Inferior parietal cortex (tissue), 1 donor: ENCODE data around the gene HTT-AS.
"Not testable (repeated sequence)": the region's sequence is repeated elsewhere in the genome, so short reads cannot be mapped to it uniquely, and the experiment has no call there.

ENCODE experiments used
- DNase-seq: peaks from one replicate; pipeline ENCODE4 v3.0.0-alpha.2; 2016; ENCODE audit errors: extremely low spot score

Gene HTT-AS

DNA sequence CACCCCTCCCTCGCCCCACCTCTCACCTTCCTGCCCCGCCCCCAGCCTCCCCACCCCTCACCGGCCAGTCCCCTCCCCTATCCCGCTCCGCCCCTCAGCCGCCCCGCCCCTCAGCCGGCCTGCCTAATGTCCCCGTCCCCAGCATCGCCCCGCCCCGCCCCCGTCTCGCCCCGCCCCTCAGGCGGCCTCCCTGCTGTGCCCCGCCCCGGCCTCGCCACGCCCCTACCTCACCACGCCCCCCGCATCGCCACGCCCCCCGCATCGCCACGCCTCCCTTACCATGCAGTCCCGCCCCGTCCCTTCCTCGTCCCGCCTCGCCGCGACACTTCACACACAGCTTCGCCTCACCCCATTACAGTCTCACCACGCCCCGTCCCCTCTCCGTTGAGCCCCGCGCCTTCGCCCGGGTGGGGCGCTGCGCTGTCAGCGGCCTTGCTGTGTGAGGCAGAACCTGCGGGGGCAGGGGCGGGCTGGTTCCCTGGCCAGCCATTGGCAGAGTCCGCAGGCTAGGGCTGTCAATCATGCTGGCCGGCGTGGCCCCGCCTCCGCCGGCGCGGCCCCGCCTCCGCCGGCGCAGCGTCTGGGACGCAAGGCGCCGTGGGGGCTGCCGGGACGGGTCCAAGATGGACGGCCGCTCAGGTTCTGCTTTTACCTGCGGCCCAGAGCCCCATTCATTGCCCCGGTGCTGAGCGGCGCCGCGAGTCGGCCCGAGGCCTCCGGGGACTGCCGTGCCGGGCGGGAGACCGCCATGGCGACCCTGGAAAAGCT, at the start of gene HTT-AS, which contains the start of gene HTT:
Gene HTT-AS (minus strand): TSS at position 461 of the 768 bp plus-strand sequence.
Gene HTT (plus strand): TSS at position 604 of the 768 bp plus-strand sequence. CDS start 145 bp downstream, at position 749.
- peak; percentile 92 for DNase-seq

DNA sequence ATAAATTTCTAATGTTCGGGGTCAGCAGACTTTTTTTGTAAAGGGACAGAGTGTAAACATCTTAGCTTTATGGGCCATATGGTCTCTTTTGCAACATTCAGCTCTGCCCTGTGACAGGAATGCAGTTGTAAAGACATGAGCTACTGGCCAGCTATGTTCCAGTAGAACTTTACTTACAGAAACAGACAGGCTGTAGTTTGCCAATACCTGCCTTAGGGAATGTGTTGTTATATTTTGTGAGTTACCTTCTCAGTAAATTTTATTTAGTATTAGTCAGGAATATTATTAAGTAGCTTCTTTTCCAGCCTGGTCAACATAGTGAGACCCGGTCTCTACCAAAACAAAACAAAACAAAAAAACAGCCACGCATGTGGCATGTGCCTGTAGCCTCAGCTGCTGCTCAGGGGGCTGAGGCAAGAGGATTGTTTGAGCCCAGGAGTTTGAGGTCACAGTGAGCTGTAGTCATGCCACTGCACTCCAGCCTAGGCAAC, 48.9 kb upstream of the HTT-AS start:
- DNase-seq: no peak

DNA sequence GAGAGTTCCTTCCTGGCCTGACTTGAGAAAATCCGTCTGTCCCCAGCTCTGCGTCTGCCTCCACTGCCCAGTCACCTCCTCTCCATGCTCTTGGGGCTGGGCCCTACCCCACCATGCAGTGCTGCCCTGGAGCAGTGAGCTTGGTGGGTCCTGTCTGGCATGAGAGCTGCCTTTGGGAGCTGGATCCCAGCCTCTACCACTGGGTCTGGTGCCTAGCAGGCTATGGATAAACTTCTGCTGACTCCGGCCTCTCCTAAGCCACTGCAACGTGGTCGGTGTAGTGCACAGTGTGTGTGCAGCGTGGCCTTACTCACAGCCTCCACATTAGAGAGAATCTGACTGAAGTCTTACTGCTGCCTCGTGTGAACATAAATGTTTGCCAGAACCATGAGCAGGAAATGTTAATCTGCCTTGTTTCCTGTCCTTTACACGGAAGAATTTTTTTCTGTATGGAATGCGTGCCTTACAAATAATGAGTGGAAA, 47.8 kb upstream of the HTT-AS start:
- no peak for DNase-seq

DNA sequence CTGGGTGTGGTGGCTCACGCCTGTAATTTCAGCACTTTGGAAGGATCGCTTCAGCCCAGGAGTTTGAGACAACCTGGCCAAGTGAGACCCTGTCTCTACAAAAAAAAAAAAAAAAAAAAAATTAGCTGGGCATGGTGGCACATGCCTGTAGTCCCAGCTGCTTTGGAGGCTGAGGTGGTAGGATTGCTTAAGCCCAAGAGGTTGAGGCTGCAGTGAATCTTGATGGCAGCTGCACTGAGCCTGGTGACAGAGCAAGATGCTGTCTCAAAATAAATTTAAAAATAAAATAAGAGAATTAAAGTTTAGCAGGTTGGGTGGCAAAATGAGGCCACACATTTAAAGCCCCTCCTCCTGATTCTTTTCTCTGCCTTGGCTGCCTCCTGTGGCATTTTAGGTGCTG, 47.3 kb upstream of the HTT-AS start:
- DNase-seq: no peak

DNA sequence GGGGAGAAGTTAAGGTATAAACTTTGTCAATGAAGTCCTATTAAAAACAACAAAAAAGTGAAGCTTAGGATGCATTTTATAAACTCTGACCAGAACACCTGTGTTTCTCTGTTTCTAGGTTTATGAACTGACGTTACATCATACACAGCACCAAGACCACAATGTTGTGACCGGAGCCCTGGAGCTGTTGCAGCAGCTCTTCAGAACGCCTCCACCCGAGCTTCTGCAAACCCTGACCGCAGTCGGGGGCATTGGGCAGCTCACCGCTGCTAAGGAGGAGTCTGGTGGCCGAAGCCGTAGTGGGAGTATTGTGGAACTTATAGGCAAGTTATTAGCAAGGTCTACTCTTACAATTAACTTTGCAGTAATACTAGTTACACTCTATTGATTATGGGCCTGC, 46.8 kb upstream of the HTT-AS start:
- DNase-seq: no peak

DNA sequence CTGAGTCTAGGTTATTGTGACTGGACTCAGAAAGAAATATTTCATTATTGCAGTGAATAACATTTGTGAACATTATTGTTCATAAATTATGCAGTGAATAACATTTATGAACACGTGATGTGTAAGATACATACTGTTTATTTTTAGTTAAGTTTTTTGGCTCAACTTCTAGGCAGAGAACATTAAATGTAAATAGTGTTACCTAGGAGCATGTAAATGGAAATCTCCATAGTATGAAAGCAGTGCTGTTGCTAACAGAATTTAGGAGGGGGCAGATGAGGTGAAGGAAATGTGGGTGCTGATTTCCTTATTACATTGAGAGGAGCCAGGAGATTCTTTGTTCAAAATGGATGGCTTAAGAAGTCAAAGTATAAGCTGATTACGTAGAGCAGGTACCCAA, 45.1 kb upstream of the HTT-AS start:
- no peak for DNase-seq

DNA sequence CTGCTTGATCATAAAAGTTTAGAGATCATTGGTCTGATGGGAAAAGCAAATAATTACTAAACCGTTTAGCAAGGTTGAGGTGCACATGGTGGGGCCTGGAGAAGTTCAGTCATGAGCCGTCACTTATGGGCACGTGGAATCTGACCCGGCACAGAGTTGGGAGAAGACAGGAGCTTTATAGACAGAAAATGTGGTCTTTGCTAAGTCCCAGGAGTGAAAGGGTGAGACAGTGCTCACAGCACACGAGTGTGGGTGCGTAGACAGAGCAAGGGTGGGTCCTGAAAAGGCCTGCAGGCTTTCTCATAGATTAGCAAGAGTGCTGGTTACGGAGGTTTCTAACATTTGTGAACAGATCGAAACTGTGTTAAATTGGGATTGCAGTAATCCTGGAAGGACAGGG, 44.0 kb upstream of the HTT-AS start:
- no peak for DNase-seq

DNA sequence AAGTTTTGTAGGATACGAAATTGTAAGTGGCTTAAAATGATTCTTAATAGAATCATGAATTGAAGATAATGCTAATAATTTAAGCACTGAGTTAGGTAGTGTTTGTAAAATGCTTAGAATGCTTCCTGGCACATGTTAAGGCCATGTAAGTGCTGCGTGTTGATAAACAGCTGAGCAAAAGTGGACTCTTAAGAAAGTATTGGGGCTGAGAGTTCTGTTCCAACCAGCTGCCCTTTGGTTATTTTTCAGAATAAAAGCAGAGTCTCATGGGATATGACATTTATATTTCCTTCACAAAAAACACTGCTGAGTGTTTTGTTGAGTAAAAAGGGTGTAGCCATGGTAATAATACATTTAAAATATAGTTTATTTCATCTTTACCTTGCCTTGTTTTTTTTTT, 42.6 kb upstream of the HTT-AS start:
- no peak for DNase-seq

DNA sequence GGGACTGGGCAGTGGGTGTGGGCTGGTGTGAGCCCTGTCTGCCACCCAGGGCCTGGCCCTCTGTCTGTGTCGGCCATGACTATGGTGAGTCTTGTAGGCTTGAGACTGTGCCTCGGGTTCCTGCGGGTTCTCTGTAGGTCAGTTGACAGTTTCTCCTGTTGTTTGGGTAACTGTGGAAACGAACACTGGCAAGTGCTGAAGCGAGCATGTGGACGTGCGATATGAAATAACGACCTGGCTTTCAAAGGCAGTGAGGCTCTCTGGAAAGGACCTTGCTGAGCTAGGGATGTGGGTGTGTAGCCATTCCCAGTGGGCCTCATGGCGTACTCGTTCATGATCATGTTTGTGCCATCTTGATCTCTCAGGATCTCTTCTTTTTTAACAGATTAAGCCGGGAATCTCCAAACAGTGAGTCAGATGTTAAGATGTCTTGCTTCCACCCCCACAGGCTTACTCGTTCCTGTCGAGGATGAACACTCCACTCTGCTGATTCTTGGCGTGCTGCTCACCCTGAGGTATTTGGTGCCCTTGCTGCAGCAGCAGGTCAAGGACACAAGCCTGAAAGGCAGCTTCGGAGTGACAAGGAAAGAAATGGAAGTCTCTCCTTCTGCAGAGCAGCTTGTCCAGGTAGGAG, 41.4 kb upstream of the HTT-AS start:
- no peak for DNase-seq

DNA sequence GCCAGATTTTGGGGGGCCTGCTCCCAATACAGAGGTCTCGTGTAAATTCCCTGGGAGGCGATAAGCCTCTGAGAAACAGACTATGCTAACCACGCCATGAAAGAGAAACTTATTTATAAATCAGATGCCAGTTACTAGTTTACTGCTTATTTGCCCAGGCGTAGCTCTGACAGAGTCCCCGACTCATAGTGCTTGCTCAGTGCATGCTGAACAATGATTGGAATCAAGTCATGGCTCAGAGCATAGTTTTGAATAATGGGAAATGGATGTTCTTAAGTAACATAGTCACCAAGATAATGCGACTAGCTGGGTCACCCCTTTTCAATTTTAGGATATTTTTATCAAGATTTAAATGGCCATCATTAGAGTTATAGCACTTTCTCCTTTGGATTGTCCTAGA, 40.0 kb upstream of the HTT-AS start:
- DNase-seq: no peak

DNA sequence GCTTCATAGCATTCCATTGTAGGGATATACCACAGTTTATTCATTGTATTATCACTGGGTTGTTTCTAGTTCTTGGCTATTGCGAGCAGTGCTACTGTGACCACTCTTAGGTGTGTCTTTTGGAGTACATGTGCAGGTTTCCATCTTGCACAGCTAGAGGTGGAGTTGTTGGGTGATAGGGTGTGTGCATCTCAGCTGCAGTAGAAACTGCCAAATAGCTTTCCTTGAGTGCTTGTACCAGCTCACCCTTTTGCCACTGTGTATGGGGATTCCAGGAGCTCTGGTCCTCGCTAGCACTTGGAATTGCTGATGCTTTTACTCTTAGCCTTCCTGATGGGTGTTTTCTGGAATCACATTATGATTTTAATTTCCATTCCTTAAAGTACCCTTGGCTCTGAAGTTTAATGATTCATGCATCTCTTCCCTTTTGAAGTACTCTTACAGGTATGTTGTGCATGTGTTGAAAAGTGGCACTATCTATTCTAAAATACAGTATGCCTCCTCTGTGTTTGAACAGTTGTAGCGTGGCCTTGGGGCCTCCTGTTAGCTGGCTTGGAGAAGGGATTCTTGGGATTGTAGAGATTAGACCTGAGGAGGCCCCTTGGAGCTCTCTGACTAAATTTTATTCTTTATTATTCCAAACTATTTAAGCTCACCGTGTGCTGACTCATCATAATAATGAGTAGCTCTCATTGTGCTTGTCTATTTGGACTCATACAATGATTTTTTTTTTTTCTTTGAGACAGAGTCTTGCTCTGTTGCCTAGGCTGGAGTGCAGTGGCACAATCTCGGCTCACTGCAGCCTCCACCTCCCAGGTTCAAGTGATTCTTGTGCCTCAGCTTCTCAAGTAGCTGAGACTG, 38.5 kb upstream of the HTT-AS start:
- DNase-seq: no peak

DNA sequence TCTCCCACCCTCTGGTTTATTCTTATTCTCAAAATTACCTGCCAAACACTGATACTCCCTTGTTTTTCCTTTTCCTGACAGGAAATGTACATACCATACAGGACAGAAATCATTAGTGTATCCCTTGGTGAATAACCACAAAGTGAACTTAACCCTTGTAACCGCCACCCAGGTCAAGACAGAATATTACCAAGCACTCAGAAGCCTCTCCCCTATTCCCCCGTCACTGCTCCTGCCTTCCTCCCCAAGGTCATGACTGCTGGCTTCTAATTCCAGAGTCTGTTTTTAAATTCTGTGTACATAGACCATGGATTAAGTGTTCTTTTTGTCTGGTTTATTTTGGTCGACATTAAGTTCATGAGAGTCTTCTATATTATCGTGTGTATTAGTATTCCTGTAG, 37.9 kb upstream of the HTT-AS start:
- no peak for DNase-seq

DNA sequence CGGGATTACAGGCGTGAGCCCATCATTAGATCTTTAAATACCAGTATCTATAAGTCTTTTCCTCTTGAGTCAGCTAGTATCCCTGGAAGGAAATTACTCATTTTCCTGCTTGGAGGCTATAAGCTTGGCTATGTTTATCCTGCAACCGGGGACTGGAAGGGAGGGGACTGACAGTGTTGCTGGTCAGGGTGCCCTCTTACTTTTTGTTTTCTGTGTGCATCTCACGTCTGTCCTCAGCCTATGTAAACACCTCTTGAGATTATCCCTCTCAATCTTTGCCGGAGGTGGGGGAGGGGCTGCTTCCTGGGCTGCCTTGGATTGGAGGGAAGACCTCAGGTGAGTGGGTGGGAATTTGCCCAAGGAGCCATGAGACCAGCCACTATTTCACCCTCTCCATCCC, 37.1 kb upstream of the HTT-AS start:
- DNase-seq: no peak

DNA sequence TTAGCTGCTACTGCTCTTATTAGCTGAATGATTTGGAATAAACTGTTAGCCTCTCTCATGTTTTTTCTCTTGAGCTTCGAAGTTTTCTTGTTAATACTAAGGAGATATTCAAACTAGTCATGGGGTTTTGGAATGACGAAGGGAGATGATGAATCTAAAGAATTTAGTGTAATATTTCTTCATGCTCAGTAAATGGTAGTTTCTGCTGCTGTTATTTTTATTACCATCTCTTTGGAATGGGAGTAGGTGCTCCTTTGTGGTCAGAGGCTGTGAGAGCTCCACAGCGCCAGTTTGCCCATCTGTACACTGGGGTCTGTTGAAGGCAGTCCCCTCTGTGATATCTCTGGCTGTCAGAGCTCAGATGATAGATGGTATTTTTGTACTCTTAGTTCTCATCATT, 33.9 kb upstream of the HTT-AS start:
- no peak for DNase-seq

DNA sequence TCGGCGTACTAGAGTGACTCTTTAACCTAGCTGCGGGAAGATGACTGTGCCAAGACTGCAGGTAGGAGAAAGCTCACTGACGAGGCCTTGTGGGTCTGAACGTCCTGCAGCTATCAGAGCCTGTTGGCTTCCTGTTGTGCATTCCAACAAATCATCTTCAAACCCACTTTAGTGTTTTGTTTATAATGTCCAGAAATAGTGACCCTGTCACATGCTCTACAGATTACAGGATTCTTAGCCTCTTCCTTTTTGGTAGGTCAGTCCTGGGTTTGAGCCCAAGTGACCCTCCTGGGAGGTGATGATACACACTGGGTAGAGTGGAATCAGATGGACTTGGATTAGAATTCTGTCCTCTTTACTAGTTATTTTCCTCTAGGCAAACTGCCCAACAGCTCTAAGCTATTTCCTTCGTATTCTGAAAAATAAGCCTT, 33.4 kb upstream of the HTT-AS start:
- no peak for DNase-seq

DNA sequence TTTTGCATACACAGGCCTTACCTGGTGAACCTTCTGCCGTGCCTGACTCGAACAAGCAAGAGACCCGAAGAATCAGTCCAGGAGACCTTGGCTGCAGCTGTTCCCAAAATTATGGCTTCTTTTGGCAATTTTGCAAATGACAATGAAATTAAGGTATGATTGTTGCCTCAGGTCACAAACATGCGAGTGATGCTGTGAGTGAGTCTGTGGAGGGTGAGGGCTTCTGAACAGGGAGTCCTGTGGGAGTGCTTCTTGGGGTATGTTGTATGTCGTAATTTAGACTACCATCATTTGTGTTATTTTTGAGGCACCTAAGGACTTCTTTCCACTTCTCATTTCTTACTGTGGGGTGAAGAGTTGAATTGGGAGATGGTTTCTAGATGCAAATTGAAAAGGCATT, 32.9 kb upstream of the HTT-AS start:
- DNase-seq: no peak

DNA sequence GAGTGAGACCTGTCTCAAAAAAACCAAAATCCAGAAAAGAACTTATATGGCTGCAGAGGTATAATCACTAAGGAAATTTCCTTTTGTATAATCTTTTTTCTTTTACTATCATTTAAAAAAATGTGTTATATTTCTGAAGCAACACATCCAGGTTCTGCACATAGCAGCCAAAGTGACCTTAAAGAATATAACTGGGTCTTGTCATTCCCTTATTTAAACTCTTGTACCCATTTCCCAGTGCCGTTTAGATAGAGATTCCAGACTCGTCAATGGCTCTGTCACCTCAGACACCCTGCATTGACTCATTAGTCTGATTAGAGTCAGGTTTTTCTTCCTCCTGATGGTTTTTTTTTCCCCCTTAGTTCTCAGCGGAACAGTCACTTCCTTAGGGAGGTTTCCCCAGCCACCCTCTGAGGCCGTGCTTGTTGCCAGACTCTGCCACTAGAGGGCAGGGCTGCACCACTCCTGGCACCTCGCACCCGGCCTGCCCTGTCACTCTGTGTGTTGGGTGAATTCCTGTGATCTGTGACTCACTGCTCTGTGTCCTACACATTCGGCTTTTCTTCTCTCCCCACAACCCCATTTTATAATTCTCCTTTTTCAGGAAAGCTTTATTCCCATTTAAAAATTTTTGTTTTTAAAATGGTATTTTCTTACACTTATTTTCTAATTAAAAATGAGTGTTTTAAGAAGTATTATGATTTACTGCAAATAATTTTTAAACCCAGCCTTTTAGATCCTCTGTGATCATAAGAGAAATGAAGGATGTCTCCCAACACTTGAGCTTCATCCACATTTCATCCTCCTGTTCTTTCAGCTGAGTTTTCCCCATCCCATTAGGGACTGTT, 32.2 kb upstream of the HTT-AS start:
- DNase-seq: peak; percentile 87

DNA sequence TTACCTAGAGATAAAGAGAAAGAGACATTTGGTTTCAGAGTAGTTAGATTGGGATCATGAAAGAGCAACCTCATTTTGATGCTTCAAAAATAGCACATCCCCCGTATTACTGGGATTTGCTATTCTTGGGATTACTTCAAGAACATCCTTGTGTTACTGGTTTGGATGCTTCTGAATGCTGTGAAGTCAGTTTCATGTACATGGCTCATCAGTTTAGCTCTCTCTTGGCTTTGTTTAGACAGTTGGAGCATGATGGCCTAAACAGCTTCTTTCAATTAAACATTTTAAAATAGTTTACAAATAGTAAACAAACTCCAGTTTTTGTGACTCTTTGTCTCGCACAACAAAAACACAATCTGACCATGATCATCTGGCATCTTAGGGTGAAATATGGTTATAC, 24.0 kb upstream of the HTT-AS start:
- DNase-seq: no peak

DNA sequence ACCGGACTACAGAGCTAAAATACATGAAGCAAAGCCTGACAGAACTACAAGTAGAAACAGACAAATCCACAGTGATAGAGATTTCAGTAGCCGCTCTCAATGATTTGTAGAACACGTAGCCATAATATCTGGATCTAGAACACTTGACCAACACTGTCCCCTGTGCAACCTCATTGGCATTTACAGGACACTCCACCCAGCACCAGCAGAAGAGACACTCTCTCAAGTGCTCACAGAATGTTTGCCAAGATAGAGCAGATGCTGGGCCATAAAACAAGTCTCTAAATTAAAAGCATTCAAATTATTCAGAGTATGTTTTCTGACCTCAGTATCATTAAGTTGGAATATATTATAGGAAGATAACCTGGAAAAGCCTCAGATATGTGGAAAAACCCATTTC, 21.9 kb upstream of the HTT-AS start:
- DNase-seq: no peak

DNA sequence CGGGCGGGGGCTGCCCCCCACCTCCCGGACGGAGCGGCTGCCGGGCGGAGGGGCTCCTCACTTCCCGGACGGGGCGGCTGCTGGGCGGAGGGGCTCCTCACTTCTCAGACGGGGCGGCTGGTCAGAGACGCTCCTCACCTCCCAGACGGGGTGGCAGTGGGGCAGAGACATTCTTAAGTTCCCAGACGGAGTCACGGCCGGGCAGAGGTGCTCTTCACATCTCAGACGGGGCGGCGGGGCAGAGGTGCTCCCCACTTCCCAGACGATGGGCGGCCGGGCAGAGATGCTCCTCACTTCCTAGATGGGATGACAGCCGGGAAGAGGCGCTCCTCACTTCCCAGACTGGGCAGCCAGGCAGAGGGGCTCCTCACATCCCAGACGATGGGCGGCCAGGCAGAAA, 20.4 kb upstream of the HTT-AS start:
- not testable (repeated sequence) for DNase-seq

DNA sequence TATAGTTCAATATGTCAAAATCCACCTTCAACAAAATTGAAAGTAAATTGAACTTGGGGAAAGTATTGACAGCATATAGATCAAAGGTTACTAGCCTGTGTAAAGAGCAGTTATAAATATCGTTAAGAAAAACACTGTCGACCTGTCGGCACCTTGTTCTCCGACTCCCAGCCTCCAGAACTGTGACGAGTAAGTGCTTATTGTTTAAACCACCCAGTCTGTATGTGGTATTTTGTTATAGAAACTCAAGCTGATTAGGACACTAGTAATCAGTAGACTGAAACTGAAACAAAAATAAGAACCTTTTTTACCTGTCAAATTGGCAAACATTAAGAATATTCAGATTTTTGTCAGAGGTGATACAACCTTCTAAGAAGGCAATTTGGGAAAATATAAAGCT, 17.1 kb upstream of the HTT-AS start:
- no peak for DNase-seq
